Measurements from ENCODE around the gene IPCEF1. TPM values are rescaled to one million over a fixed set of nuclear protein-coding genes. Genes with fewer than 3 reads are reported as not detected.

The IPCEF1 gene, protein sequence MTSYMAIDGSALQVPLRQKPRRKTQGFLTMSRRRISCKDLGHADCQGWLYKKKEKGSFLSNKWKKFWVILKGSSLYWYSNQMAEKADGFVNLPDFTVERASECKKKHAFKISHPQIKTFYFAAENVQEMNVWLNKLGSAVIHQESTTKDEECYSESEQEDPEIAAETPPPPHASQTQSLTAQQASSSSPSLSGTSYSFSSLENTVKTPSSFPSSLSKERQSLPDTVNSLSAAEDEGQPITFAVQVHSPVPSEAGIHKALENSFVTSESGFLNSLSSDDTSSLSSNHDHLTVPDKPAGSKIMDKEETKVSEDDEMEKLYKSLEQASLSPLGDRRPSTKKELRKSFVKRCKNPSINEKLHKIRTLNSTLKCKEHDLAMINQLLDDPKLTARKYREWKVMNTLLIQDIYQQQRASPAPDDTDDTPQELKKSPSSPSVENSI
- 0.51 and 0.99 TPM in 2 replicates for total RNA-seq
- polyA plus RNA-seq, result 0.01 TPM in 1 of 2 replicates, not detected in the other
- polyA plus RNA-seq (2011; cell fraction: cytosol; rRNA removed), result 0.01 and 0.06 TPM in 2 replicates
- polyA plus RNA-seq (2011; cell fraction: nucleus; rRNA removed), result 0.05 and 0.06 TPM in 2 replicates
- polyA plus RNA-seq (2012), result not detected in 2 replicates
- polyA minus RNA-seq, result 0.34 TPM in 1 of 2 replicates, not detected in the other
- not detected for polyA minus RNA-seq (2011; cell fraction: cytosol; rRNA and poly(A)+ RNA removed)
- not detected in 2 replicates for polyA minus RNA-seq (2011; cell fraction: nucleus; rRNA and poly(A)+ RNA removed)
- percentile 26 among the genes with signal in this experiment for Bru-seq, nascent RNA
- BruChase-seq, experiment 1, labeled RNA remaining after a 6-hour chase, result percentile 22 among the genes with signal in this experiment
- percentile 23 among the genes with signal in this experiment for BruChase-seq, experiment 2, labeled RNA remaining after a 2-hour chase
- long read RNA-seq, result 0 reads

DNA sequence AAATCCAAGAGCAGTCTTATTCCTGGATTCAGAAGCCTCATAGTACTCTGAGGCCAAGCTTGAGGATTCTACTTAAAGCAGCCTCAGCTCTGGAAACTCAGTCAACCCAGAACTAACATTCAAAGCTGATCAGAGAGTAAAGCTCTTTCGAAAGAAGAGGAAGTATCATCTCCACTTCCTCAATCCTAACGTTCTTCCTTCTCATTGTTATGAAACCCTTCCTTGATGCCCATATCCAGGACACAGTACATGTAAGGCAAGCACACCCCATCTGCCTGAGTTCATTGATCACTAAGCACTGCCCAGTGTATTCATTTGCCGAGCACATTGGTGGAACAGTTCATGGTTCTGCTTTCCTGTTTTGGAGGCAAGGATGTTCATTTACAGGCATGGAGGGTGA lies at the start of gene IPCEF1:
IPCEF1 (minus strand) TSS at position 114 of the 400 bp plus-strand sequence. CDS start 90,856 bp downstream, outside the sequence.
- TF ChIP-seq EZH2 (IDR thresholded peaks at IDR 0.05; ENCODE audit: borderline replicate concordance, low read depth, low read length, severe bottlenecking), result no peak
- TF ChIP-seq GATA2 (IDR thresholded peaks at IDR 0.05; ENCODE audit: insufficient read depth, insufficient read length, low read depth, low read length), result no peak
- TF ChIP-seq, protein P1, sequence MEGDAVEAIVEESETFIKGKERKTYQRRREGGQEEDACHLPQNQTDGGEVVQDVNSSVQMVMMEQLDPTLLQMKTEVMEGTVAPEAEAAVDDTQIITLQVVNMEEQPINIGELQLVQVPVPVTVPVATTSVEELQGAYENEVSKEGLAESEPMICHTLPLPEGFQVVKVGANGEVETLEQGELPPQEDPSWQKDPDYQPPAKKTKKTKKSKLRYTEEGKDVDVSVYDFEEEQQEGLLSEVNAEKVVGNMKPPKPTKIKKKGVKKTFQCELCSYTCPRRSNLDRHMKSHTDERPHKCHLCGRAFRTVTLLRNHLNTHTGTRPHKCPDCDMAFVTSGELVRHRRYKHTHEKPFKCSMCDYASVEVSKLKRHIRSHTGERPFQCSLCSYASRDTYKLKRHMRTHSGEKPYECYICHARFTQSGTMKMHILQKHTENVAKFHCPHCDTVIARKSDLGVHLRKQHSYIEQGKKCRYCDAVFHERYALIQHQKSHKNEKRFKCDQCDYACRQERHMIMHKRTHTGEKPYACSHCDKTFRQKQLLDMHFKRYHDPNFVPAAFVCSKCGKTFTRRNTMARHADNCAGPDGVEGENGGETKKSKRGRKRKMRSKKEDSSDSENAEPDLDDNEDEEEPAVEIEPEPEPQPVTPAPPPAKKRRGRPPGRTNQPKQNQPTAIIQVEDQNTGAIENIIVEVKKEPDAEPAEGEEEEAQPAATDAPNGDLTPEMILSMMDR (IDR thresholded peaks at IDR 0.05; ENCODE audit: extremely low read depth in 1 of 2, insufficient read depth in 1 of 2, low read depth in 1 of 2, low read length in 2 of 2), result no peak
- TF ChIP-seq, protein P2, sequence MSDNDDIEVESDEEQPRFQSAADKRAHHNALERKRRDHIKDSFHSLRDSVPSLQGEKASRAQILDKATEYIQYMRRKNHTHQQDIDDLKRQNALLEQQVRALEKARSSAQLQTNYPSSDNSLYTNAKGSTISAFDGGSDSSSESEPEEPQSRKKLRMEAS (IDR thresholded peaks at IDR 0.05; ENCODE audit: insufficient read depth, insufficient read length), result no peak
- TF ChIP-seq FOS (IDR thresholded peaks at IDR 0.05; ENCODE audit: borderline replicate concordance, insufficient read depth, low read length), result no peak
- TF ChIP-seq POLR2AphosphoS5 (IDR thresholded peaks at IDR 0.05; ENCODE audit: insufficient read depth, low read depth, low read length), result no peak
- TF ChIP-seq JUN (IDR thresholded peaks at IDR 0.05; ENCODE audit: borderline replicate concordance, insufficient read depth, insufficient read length, low read depth), result no peak
- no peak for FAIRE-seq

More for the DNA sequence above, at the start of gene IPCEF1:
- dilution Hi-C loops (cut with MboI; ENCODE audit: extremely low pct_ligation_motif_present, low sequenced_read_pairs) (no loop called here), intact Hi-C loops (cut with micrococcal nuclease) (no loop called here)
- BruUV-seq (replicated peaks), result no TSS peak
- no peaks in the 10 kb centered on the region for H4K20me1 ChIP-seq (replicated peaks; ENCODE audit: control insufficient read depth, extremely low read depth, insufficient read depth, low read length)
- H3K27me3 ChIP-seq (ENCODE audit: control insufficient read depth in 2 of 2, insufficient read depth in 2 of 2, low read length in 2 of 2), result no peaks in the 10 kb centered on the region
- H3K36me3 ChIP-seq (ENCODE audit: control insufficient read depth in 2 of 2, extremely low read depth in 1 of 2, insufficient read depth in 2 of 2, low read length in 2 of 2), result no peaks in the 10 kb centered on the region
- H2AFZ ChIP-seq (ENCODE audit: low read depth, low read length), result no peak within 1 kb of the TSS
- H3K4me1 ChIP-seq (ENCODE audit: control insufficient read depth, extremely low read depth, insufficient read depth, low read length), result no peaks in the 10 kb centered on the region
- no peak within 1 kb of the TSS for H3K4me3 ChIP-seq (replicated peaks in 1 of 3; ENCODE audit: insufficient read depth in 1 of 3, low read depth in 1 of 3, low read length in 3 of 3)
- no peaks in the 10 kb centered on the region for H3K9me1 ChIP-seq (replicated peaks; ENCODE audit: control insufficient read depth, extremely low read depth, insufficient read depth, low read length)
- DNase-seq (ENCODE audit: low read depth, low spot score), result no peak
- no peak within 1 kb of the TSS for H3K4me2 ChIP-seq (ENCODE audit: insufficient read depth, low read length)
- ChIA-PET CTCF (interaction anchor here (1.2 kb wide), 1 partner anchor 80 kb away, joined by 3 read pairs; no protein-coding TSS in a partner anchor), POLR2A (no interaction called here)
- H3K9ac ChIP-seq (replicated peaks; ENCODE audit: extremely low read depth, insufficient read depth, low read length), result no peak within 1 kb of the TSS
- no peaks in the 10 kb centered on the region for H3K79me2 ChIP-seq (ENCODE audit: control insufficient read depth, insufficient read depth, low read length)
- H3K27ac ChIP-seq (ENCODE audit: insufficient read depth, low read depth, low read length), result no peak within 1 kb of the TSS
- H3K9me3 ChIP-seq (replicated peaks; ENCODE audit: control insufficient read depth, insufficient read depth, low read length), result no peaks in the 10 kb centered on the region
